Measurements from ENCODE around the gene GCNT1. TPM values are rescaled to one million over a fixed set of nuclear protein-coding genes. Genes with fewer than 3 reads are reported as not detected.
A peak's percentile ranks its signal among the peaks of the same experiment; 100 is the strongest.
"Not testable (repeated sequence)": the region's sequence is repeated elsewhere in the genome, so short reads cannot be mapped to it uniquely, and the experiment has no call there.

The GCNT1 gene
- total and polyA plus RNA-seq, 4 experiments from 2014 or later: 3.4 to 9.3 (median 7.5) TPM

DNA sequence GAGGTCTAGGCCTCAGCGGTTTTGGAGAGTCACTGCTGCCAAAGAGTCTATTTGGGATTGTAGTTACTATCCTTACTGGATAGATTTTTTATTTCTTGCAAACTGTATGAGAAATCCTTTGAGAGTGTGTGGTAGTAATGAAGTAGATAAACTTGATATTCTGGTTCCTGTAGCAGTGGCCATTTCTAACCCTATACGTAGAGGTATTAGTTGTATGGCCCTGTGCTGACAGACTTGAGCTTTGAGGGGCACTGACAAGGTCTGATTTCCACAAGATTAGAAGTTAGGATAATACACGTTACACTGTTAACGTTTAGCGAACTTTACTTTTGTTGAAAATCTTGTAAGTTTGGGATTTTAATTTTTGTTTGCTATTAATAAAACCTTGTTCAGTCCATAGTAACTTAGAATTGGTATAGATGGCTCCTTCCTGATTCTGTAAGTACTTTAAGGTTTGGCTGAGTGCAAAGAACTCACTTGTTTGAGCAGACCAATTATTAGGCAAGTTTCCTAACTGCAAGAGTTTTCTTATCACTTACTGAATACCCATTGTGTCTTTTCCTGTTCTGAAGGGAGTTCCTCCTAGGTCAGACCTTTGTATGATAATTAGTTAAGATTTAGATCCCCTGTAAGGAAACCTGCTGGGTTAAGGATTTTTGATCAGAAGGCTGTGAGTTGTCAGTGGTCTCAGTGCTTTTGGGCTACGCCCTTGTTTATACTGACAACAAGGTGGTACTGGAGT lies 31.4 kb downstream of the GCNT1 start:
- H3K27me3 Mint-ChIP-seq: no peaks in the 10 kb centered on the region
- peaks cover 13 to 29% (median 18%) of the 10 kb centered on the region in 4 donors for H3K4me1 Mint-ChIP-seq
- DNase-seq: no peak
- Histone ChIP-seq H3K4me1 (ENCODE audit: insufficient read depth, low read length) (peaks cover 10% of the 10 kb centered on the region), H3K36me3 (ENCODE audit: insufficient read depth, low read length) (no peaks in the 10 kb centered on the region), H3K27ac (ENCODE audit: low read depth, low read length) (no peak overlapping the region), H3K9me3 (ENCODE audit: control insufficient read depth in 1 of 2, low read length in 2 of 2) (no peaks in the 10 kb centered on the region), H3K4me3 (ENCODE audit: low read length in 2 of 2) (no peak overlapping the region), H3K27me3 (ENCODE audit: insufficient read depth, low read length) (no peaks in the 10 kb centered on the region)
- H3K36me3 Mint-ChIP-seq: peaks cover 5 to 28% of the 10 kb centered on the region in 2 donors
- intact Hi-C loops (cut with micrococcal nuclease): no loop called here
- peaks cover 0 to 3% (median 0%) of the 10 kb centered on the region in 8 donors for H3K9me3 Mint-ChIP-seq
- CTCF ChIA-PET (ENCODE audit: partially characterized antibody): no interaction called here
- peak overlapping the region in 1 of 7 donors; percentile 14 for H3K27ac Mint-ChIP-seq
- POLR2A ChIA-PET (ENCODE audit: partially characterized antibody): no interaction called here
- H3K4me3 Mint-ChIP-seq: no peak overlapping the region

- intact Hi-C loops (cut with micrococcal nuclease); H3K27me3 ChIP-seq (ENCODE audit: insufficient read depth, low read length); H3K27me3 Mint-ChIP-seq; H3K36me3 ChIP-seq (ENCODE audit: insufficient read depth, low read length); H3K4me1 ChIP-seq (ENCODE audit: insufficient read depth, low read length); CTCF ChIA-PET (ENCODE audit: partially characterized antibody); DNase-seq; POLR2A ChIA-PET (ENCODE audit: partially characterized antibody); H3K27ac ChIP-seq (ENCODE audit: low read depth, low read length); H3K4me3 ChIP-seq (ENCODE audit: low read length in 2 of 2); H3K9me3 ChIP-seq (ENCODE audit: control insufficient read depth in 1 of 2, low read length in 2 of 2); H3K9me3 Mint-ChIP-seq: not testable (repeated sequence)
- H3K36me3 Mint-ChIP-seq: peaks cover 5 to 29% of the 10 kb centered on the region in 2 donors
- H3K4me3 Mint-ChIP-seq: peak overlapping the region in 1 of 8 donors; percentile 19
- peak overlapping the region in 2 of 7 donors; percentile 39 to 62 for H3K27ac Mint-ChIP-seq
- peaks cover 13 to 29% (median 18%) of the 10 kb centered on the region in 4 donors for H3K4me1 Mint-ChIP-seq
Observed at GRCh38 chr9:76491056-76491455, 32.1 kb downstream of the GCNT1 start.

DNA sequence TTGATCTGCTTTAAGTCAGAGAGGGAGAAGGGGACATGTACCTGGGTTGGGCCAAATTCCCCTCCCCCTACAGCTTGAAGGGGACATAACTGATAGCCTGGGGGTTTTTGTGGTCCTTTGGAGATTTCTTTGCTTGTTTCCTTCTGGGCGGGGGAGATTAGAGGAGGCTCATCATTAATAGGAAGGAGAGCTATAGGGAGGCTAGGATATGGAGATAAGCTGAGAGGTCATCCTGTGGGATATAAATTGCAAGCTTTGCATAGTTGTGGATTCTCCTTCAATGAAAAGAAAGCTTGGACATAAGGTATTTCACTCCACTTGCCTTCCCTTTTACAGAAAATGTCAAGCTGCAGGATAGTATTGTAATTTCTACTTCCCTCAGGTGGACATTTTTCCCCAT lies 34.5 kb downstream of the GCNT1 start:
- H3K27me3 Mint-ChIP-seq; H3K4me1 ChIP-seq (ENCODE audit: insufficient read depth, low read length); H3K4me3 ChIP-seq (ENCODE audit: low read length in 2 of 2); H3K27ac Mint-ChIP-seq; H3K27ac ChIP-seq (ENCODE audit: low read depth, low read length); H3K9me3 ChIP-seq (ENCODE audit: control insufficient read depth in 1 of 2, low read length in 2 of 2); POLR2A ChIA-PET (ENCODE audit: partially characterized antibody); H3K4me3 Mint-ChIP-seq; H3K27me3 ChIP-seq (ENCODE audit: insufficient read depth, low read length); DNase-seq; H3K9me3 Mint-ChIP-seq; intact Hi-C loops (cut with micrococcal nuclease); CTCF ChIA-PET (ENCODE audit: partially characterized antibody); H3K36me3 ChIP-seq (ENCODE audit: insufficient read depth, low read length): not testable (repeated sequence)
- Mint-ChIP-seq H3K4me1 (peaks cover 9 to 16% (median 11%) of the 10 kb centered on the region in 4 donors), H3K36me3 (peaks cover 2 to 28% of the 10 kb centered on the region in 2 donors)

DNA sequence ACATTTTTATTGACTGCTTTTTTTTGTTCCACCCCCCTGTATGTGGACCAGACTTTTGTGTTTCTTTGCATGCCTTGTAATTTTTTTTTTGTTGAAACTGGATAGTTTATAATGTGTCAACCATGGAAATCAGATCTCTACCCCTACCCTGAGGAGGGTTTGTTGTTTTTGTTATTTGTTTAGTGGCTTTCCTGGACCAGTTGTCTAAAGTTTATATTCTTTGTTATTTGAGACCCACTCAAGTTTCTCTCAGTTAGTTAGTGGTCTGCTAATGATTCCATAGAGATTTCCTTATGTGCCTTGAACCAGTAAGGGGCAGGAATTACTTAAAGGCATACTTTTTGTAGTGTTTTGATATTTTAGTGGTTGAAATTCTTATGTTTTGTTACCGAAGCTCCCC lies 41.1 kb downstream of the GCNT1 start:
- H3K4me3 Mint-ChIP-seq: no peak overlapping the region
- Histone ChIP-seq H3K36me3 (ENCODE audit: insufficient read depth, low read length) (no peaks in the 10 kb centered on the region), H3K4me3 (ENCODE audit: low read length in 2 of 2) (no peak overlapping the region), H3K4me1 (ENCODE audit: insufficient read depth, low read length) (no peaks in the 10 kb centered on the region), H3K9me3 (ENCODE audit: control insufficient read depth in 1 of 2, low read length in 2 of 2) (no peaks in the 10 kb centered on the region), H3K27me3 (ENCODE audit: insufficient read depth, low read length) (no peaks in the 10 kb centered on the region), H3K27ac (ENCODE audit: low read depth, low read length) (no peak overlapping the region)
- peaks cover 27 to 33% of the 10 kb centered on the region in 2 donors for H3K36me3 Mint-ChIP-seq
- POLR2A ChIA-PET (ENCODE audit: partially characterized antibody): no interaction called here
- H3K27ac Mint-ChIP-seq: peak overlapping the region in 2 of 7 donors; percentile 2 to 12
- intact Hi-C loops (cut with micrococcal nuclease): no loop called here
- no peaks in the 10 kb centered on the region for H3K27me3 Mint-ChIP-seq
- CTCF ChIA-PET (ENCODE audit: partially characterized antibody): no interaction called here
- no peak for DNase-seq
- H3K9me3 Mint-ChIP-seq: peaks cover 0 to 2% (median 0%) of the 10 kb centered on the region in 8 donors
- peaks cover 0 to 2% (median 0%) of the 10 kb centered on the region in 4 donors for H3K4me1 Mint-ChIP-seq

GRCh38 chr9:76502746-76503145 lies 43.8 kb downstream of the GCNT1 start:
- H3K36me3 Mint-ChIP-seq: peaks cover 25 to 27% of the 10 kb centered on the region in 2 donors

DNA sequence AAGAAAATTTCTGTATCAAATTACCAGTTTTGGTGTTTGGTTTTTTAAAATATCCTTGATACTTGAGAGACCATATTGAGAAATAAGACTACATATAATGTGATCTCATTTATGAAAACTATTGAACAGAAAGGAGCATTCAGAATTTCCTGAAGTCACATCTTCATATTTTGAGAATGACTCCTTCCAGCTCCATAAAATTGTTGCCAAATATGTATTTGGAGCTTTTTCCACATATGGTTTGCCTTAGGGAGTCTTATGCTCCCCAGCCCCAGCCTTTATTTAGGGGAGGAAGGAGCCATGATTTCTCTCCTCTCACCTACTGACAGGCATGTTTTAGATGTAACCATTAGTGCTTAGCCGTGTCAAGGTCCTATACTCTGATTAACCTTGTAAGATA lies 51.1 kb downstream of the GCNT1 start:
- intact Hi-C loops (cut with micrococcal nuclease): no loop called here
- Histone ChIP-seq H3K36me3 (ENCODE audit: insufficient read depth, low read length) (no peaks in the 10 kb centered on the region), H3K27me3 (ENCODE audit: insufficient read depth, low read length) (no peaks in the 10 kb centered on the region), H3K4me3 (ENCODE audit: low read length in 2 of 2) (no peak overlapping the region), H3K9me3 (ENCODE audit: control insufficient read depth in 1 of 2, low read length in 2 of 2) (no peaks in the 10 kb centered on the region), H3K27ac (ENCODE audit: low read depth, low read length) (no peak overlapping the region), H3K4me1 (ENCODE audit: insufficient read depth, low read length) (no peaks in the 10 kb centered on the region)
- Mint-ChIP-seq H3K4me3 (no peak overlapping the region), H3K36me3 (no peaks in the 10 kb centered on the region), H3K4me1 (no peaks in the 10 kb centered on the region), H3K27ac (no peak overlapping the region), H3K9me3 (peaks cover 0 to 2% (median 0%) of the 10 kb centered on the region in 8 donors), H3K27me3 (no peaks in the 10 kb centered on the region)
- no peak for DNase-seq
- CTCF ChIA-PET (ENCODE audit: partially characterized antibody): no interaction called here
- POLR2A ChIA-PET (ENCODE audit: partially characterized antibody): no interaction called here

More at GRCh38 chr9:76502746-76503145, 43.8 kb downstream of the GCNT1 start:
- Histone ChIP-seq H3K27ac (ENCODE audit: low read depth, low read length) (no peak overlapping the region), H3K27me3 (ENCODE audit: insufficient read depth, low read length) (no peaks in the 10 kb centered on the region), H3K9me3 (ENCODE audit: control insufficient read depth in 1 of 2, low read length in 2 of 2) (no peaks in the 10 kb centered on the region), H3K4me3 (ENCODE audit: low read length in 2 of 2) (no peak overlapping the region), H3K4me1 (ENCODE audit: insufficient read depth, low read length) (no peaks in the 10 kb centered on the region), H3K36me3 (ENCODE audit: insufficient read depth, low read length) (no peaks in the 10 kb centered on the region)
- Mint-ChIP-seq H3K4me1 (no peaks in the 10 kb centered on the region), H3K27me3 (no peaks in the 10 kb centered on the region), H3K27ac (peak overlapping the region in 1 of 7 donors; percentile 77), H3K9me3 (no peaks in the 10 kb centered on the region), H3K4me3 (no peak overlapping the region)
- no peak for DNase-seq
- ChIA-PET POLR2A (ENCODE audit: partially characterized antibody) (no interaction called here), CTCF (ENCODE audit: partially characterized antibody) (no interaction called here)
- intact Hi-C loops (cut with micrococcal nuclease): no loop called here

GRCh38 chr9:76510446-76510845 lies 51.5 kb downstream of the GCNT1 start:
- Mint-ChIP-seq H3K9me3 (peaks cover 0 to 3% (median 0%) of the 10 kb centered on the region in 8 donors), H3K27ac (no peak overlapping the region), H3K4me1 (no peaks in the 10 kb centered on the region), H3K4me3 (no peak overlapping the region), H3K36me3 (no peaks in the 10 kb centered on the region), H3K27me3 (no peaks in the 10 kb centered on the region)
- Histone ChIP-seq H3K27ac (ENCODE audit: low read depth, low read length) (no peak overlapping the region), H3K4me3 (ENCODE audit: low read length in 2 of 2) (no peak overlapping the region), H3K27me3 (ENCODE audit: insufficient read depth, low read length) (no peaks in the 10 kb centered on the region), H3K9me3 (ENCODE audit: control insufficient read depth in 1 of 2, low read length in 2 of 2) (no peaks in the 10 kb centered on the region), H3K4me1 (ENCODE audit: insufficient read depth, low read length) (no peaks in the 10 kb centered on the region), H3K36me3 (ENCODE audit: insufficient read depth, low read length) (no peaks in the 10 kb centered on the region)
- POLR2A ChIA-PET (ENCODE audit: partially characterized antibody): no interaction called here
- intact Hi-C loops (cut with micrococcal nuclease): no loop called here
- DNase-seq: no peak
- CTCF ChIA-PET (ENCODE audit: partially characterized antibody): no interaction called here
